ENCODE measurements around the gene ADGRA1. TPM values are rescaled to one million over a fixed set of nuclear protein-coding genes. Genes with fewer than 3 reads are reported as not detected.

The ADGRA1 gene
- total RNA-seq, 4 donors from 2014 or later, result not detected

DNA sequence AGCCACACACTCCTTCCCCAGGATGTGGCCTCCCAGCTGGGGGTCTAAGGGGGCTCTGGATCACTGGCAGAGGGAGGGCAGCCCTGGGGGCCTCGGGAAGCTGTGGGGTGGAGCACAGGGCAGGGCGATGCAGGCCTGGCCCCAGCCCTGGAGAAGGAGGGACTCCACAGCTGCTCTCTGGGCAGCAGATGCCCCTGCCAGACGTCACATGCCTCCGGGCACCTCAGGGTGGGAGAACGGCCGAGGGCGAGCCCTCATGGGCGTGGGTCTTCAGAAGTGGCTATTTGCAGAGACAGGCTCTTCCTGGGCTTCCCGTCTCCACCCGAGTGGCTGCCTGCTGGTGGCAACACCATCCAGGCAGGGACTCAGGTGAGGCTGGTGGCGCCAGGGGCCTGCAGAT lies 16.0 kb upstream of the ADGRA1 start:
- H3K36me3 ChIP-seq, result no peaks in the 10 kb centered on the region
- intact Hi-C loops (cut with DNase I; ENCODE audit: low total_unique reads), result no loop called here
- peaks cover 22 to 35% (median 29%) of the 10 kb centered on the region in 3 donors for H3K27me3 ChIP-seq
- ATAC-seq, result no peak
- no peaks in the 10 kb centered on the region for H3K4me1 ChIP-seq
- TF ChIP-seq, protein P1, sequence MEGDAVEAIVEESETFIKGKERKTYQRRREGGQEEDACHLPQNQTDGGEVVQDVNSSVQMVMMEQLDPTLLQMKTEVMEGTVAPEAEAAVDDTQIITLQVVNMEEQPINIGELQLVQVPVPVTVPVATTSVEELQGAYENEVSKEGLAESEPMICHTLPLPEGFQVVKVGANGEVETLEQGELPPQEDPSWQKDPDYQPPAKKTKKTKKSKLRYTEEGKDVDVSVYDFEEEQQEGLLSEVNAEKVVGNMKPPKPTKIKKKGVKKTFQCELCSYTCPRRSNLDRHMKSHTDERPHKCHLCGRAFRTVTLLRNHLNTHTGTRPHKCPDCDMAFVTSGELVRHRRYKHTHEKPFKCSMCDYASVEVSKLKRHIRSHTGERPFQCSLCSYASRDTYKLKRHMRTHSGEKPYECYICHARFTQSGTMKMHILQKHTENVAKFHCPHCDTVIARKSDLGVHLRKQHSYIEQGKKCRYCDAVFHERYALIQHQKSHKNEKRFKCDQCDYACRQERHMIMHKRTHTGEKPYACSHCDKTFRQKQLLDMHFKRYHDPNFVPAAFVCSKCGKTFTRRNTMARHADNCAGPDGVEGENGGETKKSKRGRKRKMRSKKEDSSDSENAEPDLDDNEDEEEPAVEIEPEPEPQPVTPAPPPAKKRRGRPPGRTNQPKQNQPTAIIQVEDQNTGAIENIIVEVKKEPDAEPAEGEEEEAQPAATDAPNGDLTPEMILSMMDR (IDR thresholded peaks at IDR 0.05 in 4 of 5, conservative IDR thresholded peaks at IDR 0.05 in 1 of 5), result no peak
- no peak for TF ChIP-seq POLR2A (IDR thresholded peaks at IDR 0.05)
- no peak overlapping the region for H3K4me3 ChIP-seq
- H3K9me3 ChIP-seq, result no peaks in the 10 kb centered on the region
- in situ Hi-C loops (cut with MboI; ENCODE audit: low sequenced_read_pairs in 4 of 4), result no loop called here
- H3K27ac ChIP-seq, result no peak overlapping the region
- no peak for DNase-seq

DNA sequence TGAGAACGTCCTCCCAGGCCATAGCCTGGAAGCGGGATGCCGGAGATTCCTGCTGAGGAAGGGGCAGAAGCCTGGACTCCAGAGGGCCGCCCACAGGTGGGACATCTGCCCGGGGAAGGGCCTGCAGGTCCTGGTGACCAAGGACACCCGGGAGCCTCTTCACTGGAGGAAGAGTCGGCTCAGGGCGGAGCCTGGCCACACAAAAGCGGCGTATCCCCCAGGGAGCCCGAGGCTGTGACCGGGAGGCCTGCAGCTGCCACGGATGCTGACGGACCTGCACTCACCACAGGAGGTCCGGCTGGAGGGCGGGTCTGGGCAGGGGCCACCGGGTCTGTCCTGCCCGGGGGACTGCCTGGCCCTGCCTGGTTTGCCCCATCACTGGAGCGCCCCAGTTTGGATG lies 15.5 kb upstream of the ADGRA1 start:
- Histone ChIP-seq H3K27ac (no peak overlapping the region), H3K27me3 (peaks cover 19 to 33% (median 33%) of the 10 kb centered on the region in 3 donors), H3K36me3 (no peaks in the 10 kb centered on the region), H3K4me1 (no peaks in the 10 kb centered on the region), H3K9me3 (no peaks in the 10 kb centered on the region), H3K4me3 (no peak overlapping the region)
- in situ Hi-C loops (cut with MboI; ENCODE audit: low sequenced_read_pairs in 4 of 4) (no loop called here), intact Hi-C loops (cut with DNase I; ENCODE audit: low total_unique reads) (no loop called here)
- ATAC-seq (no peak), DNase-seq (no peak)
- TF ChIP-seq POLR2A (IDR thresholded peaks at IDR 0.05), result no peak
- TF ChIP-seq, protein P1 (IDR thresholded peaks at IDR 0.05 in 4 of 5, conservative IDR thresholded peaks at IDR 0.05 in 1 of 5), result no peak

DNA sequence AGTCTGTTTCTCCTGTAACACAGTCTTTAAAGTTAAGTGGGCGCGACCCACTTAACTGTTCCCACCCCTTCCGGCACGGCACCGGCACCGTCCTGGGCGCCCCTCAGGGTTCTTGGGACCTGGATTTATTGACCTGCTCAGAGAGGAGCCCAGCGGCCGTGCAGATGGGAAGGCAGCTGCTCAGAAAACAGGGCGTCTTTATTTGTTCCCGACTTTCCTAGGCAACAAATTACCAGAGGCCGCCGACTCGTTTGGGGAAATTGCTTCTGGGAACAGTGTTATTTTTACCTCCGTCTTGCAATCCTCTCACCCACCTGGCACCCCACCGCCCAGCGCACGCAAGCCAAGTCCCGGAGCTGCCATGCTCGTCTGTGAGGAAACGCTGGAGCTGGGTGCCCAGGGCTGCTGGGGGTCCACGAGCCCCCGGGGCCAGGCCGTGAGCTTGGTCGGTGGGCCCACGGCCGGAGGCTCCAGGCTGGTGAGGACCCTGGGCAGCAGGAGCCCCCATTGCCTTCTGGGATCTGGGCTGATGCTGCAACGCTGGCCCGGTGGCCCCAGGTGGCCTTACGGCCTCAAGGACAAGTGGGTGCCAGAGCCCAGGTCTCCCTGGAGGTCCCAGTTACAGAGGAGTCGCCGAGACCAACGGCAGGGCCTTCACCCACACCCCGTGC lies 14.9 kb upstream of the ADGRA1 start:
- DNase-seq (no peak), ATAC-seq (no peak)
- Histone ChIP-seq H3K4me1 (no peaks in the 10 kb centered on the region), H3K36me3 (no peaks in the 10 kb centered on the region), H3K9me3 (no peaks in the 10 kb centered on the region), H3K4me3 (no peak overlapping the region), H3K27me3 (peaks cover 19 to 33% (median 29%) of the 10 kb centered on the region in 3 donors), H3K27ac (no peak overlapping the region)
- in situ Hi-C loops (cut with MboI; ENCODE audit: low sequenced_read_pairs in 4 of 4) (no loop called here), intact Hi-C loops (cut with DNase I; ENCODE audit: low total_unique reads) (no loop called here)
- TF ChIP-seq POLR2A (IDR thresholded peaks at IDR 0.05), result no peak
- TF ChIP-seq, protein P1 (IDR thresholded peaks at IDR 0.05 in 4 of 5, conservative IDR thresholded peaks at IDR 0.05 in 1 of 5), result no peak

DNA sequence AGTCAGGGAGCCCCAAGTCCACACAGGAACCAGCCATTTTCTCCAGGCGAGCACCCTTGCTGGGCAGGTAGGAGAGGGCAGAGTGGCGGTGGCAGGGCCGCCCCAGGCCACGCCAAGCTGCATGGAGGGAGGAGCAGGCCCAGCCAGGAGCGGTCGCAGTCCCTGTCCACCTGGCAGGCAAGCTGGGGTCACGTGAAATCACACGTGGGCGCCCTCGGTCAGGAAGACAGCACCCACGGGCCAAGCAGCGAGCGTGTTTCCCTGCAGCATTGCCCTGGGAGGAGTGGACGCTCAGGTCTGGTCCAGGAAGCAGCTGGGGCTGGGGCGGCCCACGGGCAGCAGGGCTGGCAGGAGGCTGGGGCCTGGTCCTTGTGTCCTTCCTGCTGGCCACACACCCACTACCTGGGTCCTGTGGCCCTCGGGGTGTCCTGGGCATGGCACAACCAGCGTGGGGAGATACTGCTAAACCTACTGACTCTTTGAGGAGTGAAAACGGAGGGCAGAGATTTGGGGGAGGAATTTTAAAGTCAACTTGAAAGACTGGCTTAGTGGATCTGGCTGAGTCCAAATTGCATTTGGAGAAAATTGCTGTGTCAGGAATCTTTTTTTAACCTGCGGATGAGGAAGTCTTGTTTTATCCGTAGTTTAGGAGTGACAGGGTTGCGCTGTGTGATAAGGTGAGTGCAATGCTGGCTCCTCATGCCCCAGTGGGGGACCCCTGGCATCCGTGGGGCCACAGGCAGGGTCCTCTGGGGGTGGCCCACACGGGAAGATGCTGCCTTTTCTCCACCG lies 12.2 kb upstream of the ADGRA1 start:
- H3K27ac ChIP-seq, result no peak overlapping the region
- no peaks in the 10 kb centered on the region for H3K36me3 ChIP-seq
- ATAC-seq, result no peak
- no peaks in the 10 kb centered on the region for H3K4me1 ChIP-seq
- no peak for DNase-seq
- no peak for TF ChIP-seq POLR2A (IDR thresholded peaks at IDR 0.05)
- TF ChIP-seq, protein P1 (IDR thresholded peaks at IDR 0.05 in 4 of 5, conservative IDR thresholded peaks at IDR 0.05 in 1 of 5), result no peak
- in situ Hi-C loops (cut with MboI; ENCODE audit: low sequenced_read_pairs in 4 of 4) (no loop called here), intact Hi-C loops (cut with DNase I; ENCODE audit: low total_unique reads) (no loop called here)
- H3K9me3 ChIP-seq, result no peaks in the 10 kb centered on the region
- peaks cover 25 to 26% (median 26%) of the 10 kb centered on the region in 3 donors for H3K27me3 ChIP-seq
- H3K4me3 ChIP-seq, result no peak overlapping the region

All from gastrocnemius medialis (tissue), 4 donors.